WI38 (cell line): ENCODE data around the gene ENTPD3.

Source experiments
- H3K4me3 ChIP-seq: 2 replicates; pipeline ENCODE4 v1.5.1; 2011; ENCODE audit warnings: low read depth, mild to moderate bottlenecking, control low read depth, low read length
- TF ChIP-seq, protein P1 (sequence below): IDR thresholded peaks from 2 replicates; pipeline ENCODE4 v1.5.1; 2012; ENCODE audit warnings: low read depth, mild to moderate bottlenecking, control low read depth, low read length

The ENTPD3 gene

GRCh38 chr3:40452057-40452456 lies 65.1 kb downstream of the ENTPD3 start:
- H3K4me3 ChIP-seq: peak overlapping the region; percentile 74
- TF ChIP-seq, protein P1, sequence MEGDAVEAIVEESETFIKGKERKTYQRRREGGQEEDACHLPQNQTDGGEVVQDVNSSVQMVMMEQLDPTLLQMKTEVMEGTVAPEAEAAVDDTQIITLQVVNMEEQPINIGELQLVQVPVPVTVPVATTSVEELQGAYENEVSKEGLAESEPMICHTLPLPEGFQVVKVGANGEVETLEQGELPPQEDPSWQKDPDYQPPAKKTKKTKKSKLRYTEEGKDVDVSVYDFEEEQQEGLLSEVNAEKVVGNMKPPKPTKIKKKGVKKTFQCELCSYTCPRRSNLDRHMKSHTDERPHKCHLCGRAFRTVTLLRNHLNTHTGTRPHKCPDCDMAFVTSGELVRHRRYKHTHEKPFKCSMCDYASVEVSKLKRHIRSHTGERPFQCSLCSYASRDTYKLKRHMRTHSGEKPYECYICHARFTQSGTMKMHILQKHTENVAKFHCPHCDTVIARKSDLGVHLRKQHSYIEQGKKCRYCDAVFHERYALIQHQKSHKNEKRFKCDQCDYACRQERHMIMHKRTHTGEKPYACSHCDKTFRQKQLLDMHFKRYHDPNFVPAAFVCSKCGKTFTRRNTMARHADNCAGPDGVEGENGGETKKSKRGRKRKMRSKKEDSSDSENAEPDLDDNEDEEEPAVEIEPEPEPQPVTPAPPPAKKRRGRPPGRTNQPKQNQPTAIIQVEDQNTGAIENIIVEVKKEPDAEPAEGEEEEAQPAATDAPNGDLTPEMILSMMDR: no peak

GRCh38 chr3:40452562-40452875 lies 65.5 kb downstream of the ENTPD3 start:
- TF ChIP-seq, protein P1: no peak
- H3K4me3 ChIP-seq: peak overlapping the region; percentile 74

DNA sequence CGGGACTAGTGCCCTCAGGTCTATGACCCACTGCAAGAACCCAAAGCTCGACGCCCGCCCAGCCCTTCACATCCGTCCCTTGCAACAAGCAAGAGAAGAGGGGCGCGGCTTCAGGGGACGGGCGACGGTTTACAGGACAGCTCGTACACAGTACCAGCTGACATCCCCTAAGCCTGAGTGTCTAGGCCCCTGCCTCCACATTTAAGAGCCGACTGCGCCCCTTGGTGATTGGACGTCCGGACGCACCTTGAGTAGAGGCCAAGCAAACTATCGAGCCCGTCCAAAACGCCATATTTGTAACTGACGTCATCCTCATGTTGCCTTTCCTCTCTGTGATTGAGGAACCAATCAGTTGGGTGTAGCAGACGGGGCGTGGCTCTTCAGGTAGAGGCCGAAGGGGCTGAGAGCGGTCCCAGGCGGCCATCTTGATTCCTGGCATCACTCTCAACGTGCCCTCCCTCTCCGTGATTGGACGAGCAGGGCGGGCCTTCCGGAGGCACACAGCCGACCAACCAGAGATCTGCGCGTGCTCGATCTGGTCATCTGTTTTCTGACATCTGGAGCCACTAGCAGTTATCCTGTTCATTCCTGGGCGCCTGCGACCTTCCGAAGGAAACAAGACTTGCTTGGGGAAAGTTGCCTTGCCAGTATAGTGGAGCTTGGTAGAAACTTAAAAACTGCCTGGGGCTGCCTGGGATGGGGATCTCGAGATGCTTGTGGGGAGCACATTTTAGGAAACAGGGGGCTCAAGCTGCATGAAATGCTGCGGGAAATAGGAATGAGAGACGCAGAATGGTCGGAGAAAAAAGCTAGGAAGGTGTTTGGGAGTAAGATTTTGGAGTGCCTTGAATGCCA lies 66.1 kb downstream of the ENTPD3 start:
- TF ChIP-seq, protein P1: no peak
- H3K4me3 ChIP-seq: peak overlapping the region; percentile 74

- TF ChIP-seq, protein P1: no peak
- H3K4me3 ChIP-seq: peak overlapping the region; percentile 74
Measured at GRCh38 chr3:40453933-40454332, 66.9 kb downstream of the ENTPD3 start.

GRCh38 chr3:40455328-40455727 lies 68.3 kb downstream of the ENTPD3 start:
- no peak overlapping the region for H3K4me3 ChIP-seq
- TF ChIP-seq, protein P1: no peak

DNA sequence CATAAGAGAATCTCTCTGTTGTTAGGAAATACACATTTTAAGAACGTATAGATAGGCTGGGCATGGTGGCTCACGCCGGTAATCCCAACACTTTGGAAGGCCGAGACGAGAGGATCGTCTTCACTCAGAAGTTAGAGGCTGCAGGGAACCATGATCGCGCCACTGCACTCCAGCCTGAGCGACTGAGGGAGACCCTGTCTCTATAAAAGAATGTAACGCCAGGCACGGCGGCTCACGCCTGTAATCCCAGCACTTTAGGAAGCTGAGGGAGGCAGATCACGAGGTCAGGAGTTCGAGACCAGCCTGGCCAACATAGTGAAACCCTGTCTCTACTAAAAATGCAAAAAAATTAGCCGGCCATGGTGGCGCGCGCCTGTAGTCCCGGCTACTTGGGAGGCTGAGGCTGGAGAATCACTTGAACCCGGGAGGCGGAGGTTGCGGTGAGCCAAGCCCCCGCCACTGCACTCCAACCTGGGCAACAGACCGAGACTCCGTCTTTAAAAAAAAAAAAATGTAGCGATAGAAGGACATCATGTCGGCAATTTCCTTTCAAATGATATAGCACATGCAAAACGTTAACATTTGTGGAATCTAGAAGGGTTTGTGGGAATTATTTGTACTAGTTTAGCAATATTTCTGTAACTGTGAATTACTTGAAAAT lies 69.4 kb downstream of the ENTPD3 start:
- H3K4me3 ChIP-seq: peak overlapping the region; percentile 87
- TF ChIP-seq, protein P1: no peak
